H1 (cell line): ENCODE results near the gene ABHD15. TPM values are rescaled to one million over a fixed set of nuclear protein-coding genes. Genes with fewer than 3 reads are reported as not detected.

ENCODE experiments used
- KDM4A ChIP-seq: IDR thresholded peaks from one replicate; pipeline ENCODE4 v1.7.1; 2012; ENCODE audit warnings: low read depth, mild to moderate bottlenecking, moderate library complexity, low read length, inconsistent platforms; ENCODE audit not compliant: severe bottlenecking
- NRF1 ChIP-seq: IDR thresholded peaks from 2 replicates; pipeline ENCODE4 v1.6.1; 2011; ENCODE audit warnings: mild to moderate bottlenecking, low read depth, low read length, improper control_type of control experiment
- RBBP5 ChIP-seq: IDR thresholded peaks from 2 replicates; pipeline ENCODE4 v1.7.1; 2012; ENCODE audit warnings: low read depth, mild to moderate bottlenecking, inconsistent platforms, low read length, moderate library complexity, borderline replicate concordance
- SAP30 ChIP-seq: fragments of 300-600 bp; sonication (generic); IDR thresholded peaks from 2 replicates; pipeline ENCODE4 v1.7.1; 2012; ENCODE audit warnings: low read length, moderate library complexity, mild to moderate bottlenecking, inconsistent platforms; ENCODE audit not compliant: insufficient read depth, insufficient replicate concordance
- SP1 ChIP-seq: IDR thresholded peaks from 2 replicates; pipeline ENCODE4 v1.6.1; 2011; ENCODE audit warnings: low read depth, low read length
- SRF ChIP-seq: IDR thresholded peaks from 2 replicates; pipeline ENCODE4 v1.6.1; 2011; ENCODE audit warnings: mild to moderate bottlenecking, low read depth, low read length, moderate library complexity
- polyA plus RNA-seq, 7 experiments: library from polyadenylated mRNA; depleted of rRNA in 3 of 7; stranded (reverse) in 5 of 7; unstranded in 2 of 7; fragments of >200 nt in 5 of 7; fragments of 200-250 nt in 2 of 7; gene quantifications; 1 replicate in 5 of 7; 2 replicates in 1 of 7; 4 replicates in 1 of 7; pipeline versions ENCODE4 v1.2.1 to v1.2.3, GENCODE V29; 2011 to 2013; ENCODE audit warnings: missing spikeins in 2 of 7, mixed read lengths in 2 of 7
- total RNA-seq: library from RNA; stranded (reverse); fragmentation: NEBNext Ultra II Directional; extraction: Animal tissue kit (Norgen Biotek cat#: 25700); gene quantifications from 2 replicates; pipeline ENCODE4 v1.2.1, GENCODE V29; 2021
- TF ChIP-seq, protein P1 (sequence below): fragments of 300-600 bp; sonication (generic); IDR thresholded peaks from 2 replicates; pipeline ENCODE4 v1.7.1; 2012; ENCODE audit warnings: low read length, moderate library complexity, mild to moderate bottlenecking, inconsistent platforms; ENCODE audit not compliant: insufficient replicate concordance
- TF ChIP-seq, protein P2 (sequence below): IDR thresholded peaks from 2 replicates; pipeline ENCODE4 v1.6.1; 2011; ENCODE audit warnings: low read length, improper control_type of control experiment

ABHD15 gene
- total and polyA plus RNA-seq, 2 of the 8 experiments (the other 6 are each of a cell fraction or from before 2014, with no cell fraction given) = 0.88 to 1.7 TPM

DNA sequence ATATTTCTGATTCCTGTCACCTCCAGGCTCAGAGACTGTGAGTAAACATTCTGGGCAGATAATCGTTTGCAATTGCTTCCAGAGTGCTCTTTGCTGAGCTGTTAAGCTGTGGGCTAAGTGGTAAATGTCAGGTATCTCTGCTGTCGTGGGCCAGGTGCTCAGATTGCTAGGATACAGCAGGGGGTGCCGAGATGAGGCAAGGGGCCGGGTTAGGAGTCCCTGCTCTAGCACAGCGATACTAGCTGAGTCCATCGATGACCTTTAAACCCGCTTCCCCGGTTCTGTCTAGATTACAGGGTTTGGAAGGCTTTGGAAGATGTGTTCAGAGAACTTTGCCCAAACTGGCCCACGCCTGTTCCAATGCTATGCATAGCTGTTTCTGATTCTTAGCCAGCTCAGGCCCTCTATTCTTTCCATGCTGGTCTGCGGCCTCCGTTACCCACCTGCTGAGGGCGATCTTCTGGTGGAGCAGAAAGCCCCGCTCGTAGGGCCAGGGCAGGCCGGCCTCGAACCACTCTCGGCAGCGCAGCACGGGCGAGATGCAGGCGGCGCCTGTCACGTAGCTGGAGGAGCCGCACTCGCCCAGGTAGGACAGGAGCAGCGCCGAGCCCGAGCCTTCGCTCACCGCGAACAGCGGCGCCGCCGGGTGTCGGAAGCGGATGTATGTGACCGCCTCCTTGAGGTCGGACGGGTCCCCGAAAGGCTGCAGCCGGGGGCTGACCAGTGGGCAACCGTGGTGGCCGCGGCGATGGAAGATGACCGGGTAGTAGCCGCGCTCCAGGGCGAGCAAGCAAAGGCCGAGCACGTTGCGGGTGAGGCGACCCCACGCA, 979 bp downstream of the ABHD15 start (continued):
- TF ChIP-seq, protein P1, sequence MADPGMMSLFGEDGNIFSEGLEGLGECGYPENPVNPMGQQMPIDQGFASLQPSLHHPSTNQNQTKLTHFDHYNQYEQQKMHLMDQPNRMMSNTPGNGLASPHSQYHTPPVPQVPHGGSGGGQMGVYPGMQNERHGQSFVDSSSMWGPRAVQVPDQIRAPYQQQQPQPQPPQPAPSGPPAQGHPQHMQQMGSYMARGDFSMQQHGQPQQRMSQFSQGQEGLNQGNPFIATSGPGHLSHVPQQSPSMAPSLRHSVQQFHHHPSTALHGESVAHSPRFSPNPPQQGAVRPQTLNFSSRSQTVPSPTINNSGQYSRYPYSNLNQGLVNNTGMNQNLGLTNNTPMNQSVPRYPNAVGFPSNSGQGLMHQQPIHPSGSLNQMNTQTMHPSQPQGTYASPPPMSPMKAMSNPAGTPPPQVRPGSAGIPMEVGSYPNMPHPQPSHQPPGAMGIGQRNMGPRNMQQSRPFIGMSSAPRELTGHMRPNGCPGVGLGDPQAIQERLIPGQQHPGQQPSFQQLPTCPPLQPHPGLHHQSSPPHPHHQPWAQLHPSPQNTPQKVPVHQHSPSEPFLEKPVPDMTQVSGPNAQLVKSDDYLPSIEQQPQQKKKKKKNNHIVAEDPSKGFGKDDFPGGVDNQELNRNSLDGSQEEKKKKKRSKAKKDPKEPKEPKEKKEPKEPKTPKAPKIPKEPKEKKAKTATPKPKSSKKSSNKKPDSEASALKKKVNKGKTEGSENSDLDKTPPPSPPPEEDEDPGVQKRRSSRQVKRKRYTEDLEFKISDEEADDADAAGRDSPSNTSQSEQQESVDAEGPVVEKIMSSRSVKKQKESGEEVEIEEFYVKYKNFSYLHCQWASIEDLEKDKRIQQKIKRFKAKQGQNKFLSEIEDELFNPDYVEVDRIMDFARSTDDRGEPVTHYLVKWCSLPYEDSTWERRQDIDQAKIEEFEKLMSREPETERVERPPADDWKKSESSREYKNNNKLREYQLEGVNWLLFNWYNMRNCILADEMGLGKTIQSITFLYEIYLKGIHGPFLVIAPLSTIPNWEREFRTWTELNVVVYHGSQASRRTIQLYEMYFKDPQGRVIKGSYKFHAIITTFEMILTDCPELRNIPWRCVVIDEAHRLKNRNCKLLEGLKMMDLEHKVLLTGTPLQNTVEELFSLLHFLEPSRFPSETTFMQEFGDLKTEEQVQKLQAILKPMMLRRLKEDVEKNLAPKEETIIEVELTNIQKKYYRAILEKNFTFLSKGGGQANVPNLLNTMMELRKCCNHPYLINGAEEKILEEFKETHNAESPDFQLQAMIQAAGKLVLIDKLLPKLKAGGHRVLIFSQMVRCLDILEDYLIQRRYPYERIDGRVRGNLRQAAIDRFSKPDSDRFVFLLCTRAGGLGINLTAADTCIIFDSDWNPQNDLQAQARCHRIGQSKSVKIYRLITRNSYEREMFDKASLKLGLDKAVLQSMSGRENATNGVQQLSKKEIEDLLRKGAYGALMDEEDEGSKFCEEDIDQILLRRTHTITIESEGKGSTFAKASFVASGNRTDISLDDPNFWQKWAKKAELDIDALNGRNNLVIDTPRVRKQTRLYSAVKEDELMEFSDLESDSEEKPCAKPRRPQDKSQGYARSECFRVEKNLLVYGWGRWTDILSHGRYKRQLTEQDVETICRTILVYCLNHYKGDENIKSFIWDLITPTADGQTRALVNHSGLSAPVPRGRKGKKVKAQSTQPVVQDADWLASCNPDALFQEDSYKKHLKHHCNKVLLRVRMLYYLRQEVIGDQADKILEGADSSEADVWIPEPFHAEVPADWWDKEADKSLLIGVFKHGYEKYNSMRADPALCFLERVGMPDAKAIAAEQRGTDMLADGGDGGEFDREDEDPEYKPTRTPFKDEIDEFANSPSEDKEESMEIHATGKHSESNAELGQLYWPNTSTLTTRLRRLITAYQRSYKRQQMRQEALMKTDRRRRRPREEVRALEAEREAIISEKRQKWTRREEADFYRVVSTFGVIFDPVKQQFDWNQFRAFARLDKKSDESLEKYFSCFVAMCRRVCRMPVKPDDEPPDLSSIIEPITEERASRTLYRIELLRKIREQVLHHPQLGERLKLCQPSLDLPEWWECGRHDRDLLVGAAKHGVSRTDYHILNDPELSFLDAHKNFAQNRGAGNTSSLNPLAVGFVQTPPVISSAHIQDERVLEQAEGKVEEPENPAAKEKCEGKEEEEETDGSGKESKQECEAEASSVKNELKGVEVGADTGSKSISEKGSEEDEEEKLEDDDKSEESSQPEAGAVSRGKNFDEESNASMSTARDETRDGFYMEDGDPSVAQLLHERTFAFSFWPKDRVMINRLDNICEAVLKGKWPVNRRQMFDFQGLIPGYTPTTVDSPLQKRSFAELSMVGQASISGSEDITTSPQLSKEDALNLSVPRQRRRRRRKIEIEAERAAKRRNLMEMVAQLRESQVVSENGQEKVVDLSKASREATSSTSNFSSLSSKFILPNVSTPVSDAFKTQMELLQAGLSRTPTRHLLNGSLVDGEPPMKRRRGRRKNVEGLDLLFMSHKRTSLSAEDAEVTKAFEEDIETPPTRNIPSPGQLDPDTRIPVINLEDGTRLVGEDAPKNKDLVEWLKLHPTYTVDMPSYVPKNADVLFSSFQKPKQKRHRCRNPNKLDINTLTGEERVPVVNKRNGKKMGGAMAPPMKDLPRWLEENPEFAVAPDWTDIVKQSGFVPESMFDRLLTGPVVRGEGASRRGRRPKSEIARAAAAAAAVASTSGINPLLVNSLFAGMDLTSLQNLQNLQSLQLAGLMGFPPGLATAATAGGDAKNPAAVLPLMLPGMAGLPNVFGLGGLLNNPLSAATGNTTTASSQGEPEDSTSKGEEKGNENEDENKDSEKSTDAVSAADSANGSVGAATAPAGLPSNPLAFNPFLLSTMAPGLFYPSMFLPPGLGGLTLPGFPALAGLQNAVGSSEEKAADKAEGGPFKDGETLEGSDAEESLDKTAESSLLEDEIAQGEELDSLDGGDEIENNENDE = no peak
- TF ChIP-seq NRF1 = no peak
- TF ChIP-seq, protein P2, sequence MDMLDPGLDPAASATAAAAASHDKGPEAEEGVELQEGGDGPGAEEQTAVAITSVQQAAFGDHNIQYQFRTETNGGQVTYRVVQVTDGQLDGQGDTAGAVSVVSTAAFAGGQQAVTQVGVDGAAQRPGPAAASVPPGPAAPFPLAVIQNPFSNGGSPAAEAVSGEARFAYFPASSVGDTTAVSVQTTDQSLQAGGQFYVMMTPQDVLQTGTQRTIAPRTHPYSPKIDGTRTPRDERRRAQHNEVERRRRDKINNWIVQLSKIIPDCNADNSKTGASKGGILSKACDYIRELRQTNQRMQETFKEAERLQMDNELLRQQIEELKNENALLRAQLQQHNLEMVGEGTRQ = no peak
- peak; percentile 37 for TF ChIP-seq KDM4A
- no peak for TF ChIP-seq RBBP5
- TF ChIP-seq SRF = no peak
- TF ChIP-seq SAP30 = no peak
- TF ChIP-seq SP1 = no peak
